Activated naive CD4-positive, alpha-beta T cell treated with anti-CD3 and anti-CD28 coated beads, Interleukin-2, amount 50 U/mL, for 24 hours (primary cell): ENCODE measurements around the gene ABHD17C.

Experiments
- H3K27ac Mint-ChIP-seq: one replicate; pipeline ENCODE4 v1.8.0; 2021; ENCODE audit warnings: mild to moderate bottlenecking, mixed read lengths
- H3K27me3 Mint-ChIP-seq: one replicate; pipeline ENCODE4 v1.8.0; 2021; ENCODE audit warnings: mixed read lengths
- H3K36me3 Mint-ChIP-seq: one replicate; pipeline ENCODE4 v1.8.0; 2021; ENCODE audit warnings: mixed read lengths
- H3K4me1 Mint-ChIP-seq: one replicate; pipeline ENCODE4 v1.8.0; 2021; ENCODE audit warnings: mixed read lengths
- H3K4me3 Mint-ChIP-seq: one replicate; pipeline ENCODE4 v1.8.0; 2021; ENCODE audit warnings: mild to moderate bottlenecking, mixed read lengths
- H3K9me3 Mint-ChIP-seq: one replicate; pipeline ENCODE4 v1.8.0; 2021; ENCODE audit warnings: mixed read lengths

The ABHD17C gene

GRCh38 chr15:80736560-80736959, 41.5 kb downstream of the ABHD17C start:
- Mint-ChIP-seq H3K9me3 (no peaks in the 10 kb centered on the region), H3K27ac (no peak overlapping the region), H3K4me1 (no peaks in the 10 kb centered on the region), H3K36me3 (no peaks in the 10 kb centered on the region), H3K4me3 (no peak overlapping the region), H3K27me3 (no peaks in the 10 kb centered on the region)

DNA sequence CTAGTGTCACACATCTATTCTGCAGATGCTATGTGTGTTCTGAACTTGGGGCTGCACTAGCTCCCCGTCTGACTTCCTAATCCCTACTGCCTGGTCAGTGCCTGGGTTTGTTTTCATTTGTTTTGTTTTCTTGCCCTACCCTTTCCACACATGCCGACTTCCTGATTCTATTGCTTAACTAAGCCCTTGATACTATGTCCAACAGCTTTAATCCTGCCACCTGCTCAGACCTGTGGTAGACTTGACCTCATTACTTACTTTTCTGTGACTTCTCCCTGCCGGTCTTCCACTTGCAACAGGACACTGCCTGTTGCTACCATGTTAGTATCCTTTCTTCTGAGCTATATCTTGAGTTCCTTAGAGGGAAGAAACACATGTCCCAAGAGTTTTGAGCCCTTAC, 44.8 kb downstream of the ABHD17C start:
- H3K27me3 Mint-ChIP-seq: no peaks in the 10 kb centered on the region

GRCh38 chr15:80742081-80742480, 47.0 kb downstream of the ABHD17C start:
- Mint-ChIP-seq H3K27ac (no peak overlapping the region), H3K36me3 (peaks cover 4% of the 10 kb centered on the region), H3K9me3 (peaks cover 9% of the 10 kb centered on the region), H3K4me1 (no peaks in the 10 kb centered on the region), H3K27me3 (no peaks in the 10 kb centered on the region), H3K4me3 (no peak overlapping the region)

More for the DNA sequence above, 44.8 kb downstream of the ABHD17C start:
- Mint-ChIP-seq H3K4me1 (no peaks in the 10 kb centered on the region), H3K27ac (no peak overlapping the region), H3K4me3 (no peak overlapping the region), H3K9me3 (no peaks in the 10 kb centered on the region), H3K36me3 (no peaks in the 10 kb centered on the region)

- Mint-ChIP-seq H3K27ac (no peak overlapping the region), H3K4me1 (no peaks in the 10 kb centered on the region), H3K9me3 (peaks cover 9% of the 10 kb centered on the region), H3K36me3 (peaks cover 8% of the 10 kb centered on the region), H3K27me3 (no peaks in the 10 kb centered on the region), H3K4me3 (no peak overlapping the region)
Measured at GRCh38 chr15:80743189-80743833, 48.2 kb downstream of the ABHD17C start.

- no peaks in the 10 kb centered on the region for H3K4me1 Mint-ChIP-seq
- no peak overlapping the region for H3K27ac Mint-ChIP-seq
- H3K9me3 Mint-ChIP-seq: peaks cover 9% of the 10 kb centered on the region
- peaks cover 9% of the 10 kb centered on the region for H3K36me3 Mint-ChIP-seq
- no peak overlapping the region for H3K4me3 Mint-ChIP-seq
- no peaks in the 10 kb centered on the region for H3K27me3 Mint-ChIP-seq
Measured at GRCh38 chr15:80744415-80744814, 49.3 kb downstream of the ABHD17C start.

GRCh38 chr15:80744826-80745225, 49.7 kb downstream of the ABHD17C start:
- Mint-ChIP-seq H3K27ac (no peak overlapping the region), H3K9me3 (peaks cover 9% of the 10 kb centered on the region), H3K4me3 (no peak overlapping the region), H3K27me3 (no peaks in the 10 kb centered on the region), H3K36me3 (peaks cover 9% of the 10 kb centered on the region), H3K4me1 (no peaks in the 10 kb centered on the region)

DNA sequence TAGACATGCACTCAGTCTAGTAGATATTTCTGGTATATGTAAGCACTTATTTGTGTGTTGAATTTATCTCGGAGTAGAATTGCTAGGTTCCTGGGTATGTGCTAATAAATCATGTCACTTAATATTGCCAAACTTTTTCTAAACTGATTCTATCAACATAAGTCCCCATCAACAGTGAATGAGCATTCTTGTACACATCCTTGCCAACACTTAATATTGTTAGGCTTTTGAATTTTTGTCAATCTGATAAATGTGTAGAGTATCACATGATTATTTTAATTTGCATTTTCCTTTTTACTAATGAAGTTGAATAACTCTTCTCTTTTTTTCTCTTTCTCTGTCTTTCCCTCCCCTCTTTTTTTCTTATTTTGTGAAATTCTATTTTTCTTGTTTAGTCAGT, 50.8 kb downstream of the ABHD17C start:
- no peaks in the 10 kb centered on the region for H3K4me1 Mint-ChIP-seq
- peaks cover 9% of the 10 kb centered on the region for H3K9me3 Mint-ChIP-seq
- no peak overlapping the region for H3K27ac Mint-ChIP-seq
- peaks cover 11% of the 10 kb centered on the region for H3K36me3 Mint-ChIP-seq
- no peak overlapping the region for H3K4me3 Mint-ChIP-seq
- no peaks in the 10 kb centered on the region for H3K27me3 Mint-ChIP-seq

GRCh38 chr15:80747317-80748053, 52.4 kb downstream of the ABHD17C start:
- Mint-ChIP-seq H3K4me3 (no peak overlapping the region), H3K27ac (no peak overlapping the region), H3K36me3 (peaks cover 11% of the 10 kb centered on the region), H3K4me1 (no peaks in the 10 kb centered on the region), H3K9me3 (peaks cover 9% of the 10 kb centered on the region), H3K27me3 (no peaks in the 10 kb centered on the region)

GRCh38 chr15:80749589-80749988, 54.5 kb downstream of the ABHD17C start:
- H3K36me3 Mint-ChIP-seq: peaks cover 11% of the 10 kb centered on the region
- no peaks in the 10 kb centered on the region for H3K4me1 Mint-ChIP-seq
- H3K9me3 Mint-ChIP-seq: peaks cover 9% of the 10 kb centered on the region
- no peak overlapping the region for H3K27ac Mint-ChIP-seq
- no peak overlapping the region for H3K4me3 Mint-ChIP-seq
- H3K27me3 Mint-ChIP-seq: no peaks in the 10 kb centered on the region

DNA sequence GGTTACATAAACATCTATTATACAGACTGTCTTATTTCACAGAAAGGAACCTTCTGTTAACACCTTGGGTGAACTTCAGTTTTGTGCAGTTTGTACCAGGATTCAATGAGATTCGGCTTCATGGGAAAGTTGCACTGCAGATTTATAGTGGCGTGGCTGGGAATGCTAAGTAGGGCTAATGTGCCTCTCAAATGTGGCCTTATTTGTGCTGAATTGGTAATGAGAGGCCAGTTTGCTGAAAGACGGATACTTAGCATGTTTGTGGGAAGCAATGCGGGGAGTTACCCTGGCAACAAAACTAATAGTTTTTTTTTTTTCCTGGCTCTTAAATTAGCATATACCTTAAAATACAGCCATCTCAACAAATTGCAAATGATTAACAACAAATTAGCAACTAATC, 55.5 kb downstream of the ABHD17C start:
- Mint-ChIP-seq H3K4me3 (no peak overlapping the region), H3K4me1 (no peaks in the 10 kb centered on the region), H3K36me3 (peaks cover 11% of the 10 kb centered on the region), H3K27me3 (no peaks in the 10 kb centered on the region), H3K9me3 (peaks cover 8% of the 10 kb centered on the region), H3K27ac (no peak overlapping the region)

DNA sequence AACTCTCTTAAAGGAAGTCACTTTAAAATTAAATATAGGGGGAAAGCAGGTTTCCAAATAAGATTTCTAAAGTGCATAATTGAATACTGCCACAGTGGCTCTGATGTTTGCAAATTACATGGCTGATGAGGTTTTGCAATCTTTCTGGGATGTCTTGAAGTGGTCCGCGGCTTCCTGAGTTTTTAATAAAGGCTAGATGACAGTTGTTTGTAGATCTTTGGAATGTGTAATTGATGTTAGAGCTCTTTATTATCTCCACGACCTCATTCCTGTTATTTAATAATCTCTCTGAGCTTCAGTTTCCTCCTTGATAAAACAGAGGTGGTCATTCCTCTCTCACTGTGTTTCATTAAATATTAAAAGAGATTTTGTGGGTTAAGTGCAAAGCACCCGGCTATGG, 57.1 kb downstream of the ABHD17C start:
- Mint-ChIP-seq H3K27ac (no peak overlapping the region), H3K4me1 (no peaks in the 10 kb centered on the region), H3K4me3 (no peak overlapping the region), H3K27me3 (no peaks in the 10 kb centered on the region), H3K9me3 (no peaks in the 10 kb centered on the region), H3K36me3 (peaks cover 7% of the 10 kb centered on the region)

- Mint-ChIP-seq H3K4me3 (no peak overlapping the region), H3K27me3 (no peaks in the 10 kb centered on the region), H3K27ac (no peak overlapping the region), H3K9me3 (no peaks in the 10 kb centered on the region), H3K4me1 (no peaks in the 10 kb centered on the region), H3K36me3 (peaks cover 4% of the 10 kb centered on the region)
Measured at GRCh38 chr15:80753161-80753560, 58.1 kb downstream of the ABHD17C start.

- Mint-ChIP-seq H3K36me3 (peaks cover 2% of the 10 kb centered on the region), H3K4me3 (no peak overlapping the region), H3K4me1 (no peaks in the 10 kb centered on the region), H3K27ac (no peak overlapping the region), H3K9me3 (no peaks in the 10 kb centered on the region), H3K27me3 (no peaks in the 10 kb centered on the region)
Measured at GRCh38 chr15:80754014-80754413, 58.9 kb downstream of the ABHD17C start.

DNA sequence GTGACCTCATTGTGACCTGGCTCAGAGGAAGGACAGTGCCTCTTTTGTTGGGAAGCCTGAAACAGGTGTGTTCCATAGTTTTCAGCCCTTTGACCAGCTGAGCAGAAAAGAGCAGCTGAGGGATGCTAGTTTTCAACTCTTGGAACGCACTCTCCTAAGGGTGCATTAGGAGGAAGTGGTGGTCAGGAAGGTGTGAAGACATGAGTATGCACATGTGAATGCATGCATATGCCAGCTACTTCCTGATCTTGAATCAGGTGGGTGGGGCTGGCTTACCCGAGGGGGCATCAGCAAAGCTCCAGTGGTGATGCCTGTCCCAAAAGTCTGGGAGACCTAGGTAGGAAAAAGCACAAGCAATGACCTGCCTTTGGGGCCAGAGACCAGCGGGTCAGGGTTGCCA, 60.8 kb downstream of the ABHD17C start:
- Mint-ChIP-seq H3K27ac (no peak overlapping the region), H3K36me3 (no peaks in the 10 kb centered on the region), H3K4me1 (no peaks in the 10 kb centered on the region), H3K4me3 (no peak overlapping the region), H3K9me3 (no peaks in the 10 kb centered on the region), H3K27me3 (no peaks in the 10 kb centered on the region)

DNA sequence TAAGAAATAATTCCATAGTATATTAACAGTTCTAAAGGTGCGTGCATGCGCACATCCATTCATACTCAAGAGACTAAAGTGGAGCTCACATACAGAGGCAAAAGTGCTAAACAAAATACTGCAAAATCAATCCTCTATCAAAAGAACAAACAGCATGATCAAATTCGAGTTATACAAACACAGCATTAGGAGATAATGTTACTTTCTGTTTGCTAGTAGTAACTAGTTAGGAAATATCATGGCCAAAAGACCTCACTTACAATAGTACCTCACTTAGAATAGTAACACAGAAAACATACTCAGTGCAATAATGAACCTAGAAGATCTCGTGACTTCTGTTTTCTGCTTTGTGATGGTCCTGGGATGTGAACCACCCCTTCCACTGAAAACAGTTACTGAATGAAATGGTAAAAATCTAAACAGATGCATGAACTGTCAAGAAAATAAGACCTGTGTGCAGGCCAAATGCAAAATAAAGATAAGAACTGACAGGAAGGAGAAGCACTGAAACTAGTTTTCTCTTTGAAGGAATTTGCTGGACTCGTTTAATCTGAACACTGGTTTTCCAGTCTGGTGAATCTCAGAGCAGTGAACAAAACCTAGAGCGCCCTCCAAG, 63.1 kb downstream of the ABHD17C start:
- no peak overlapping the region for H3K27ac Mint-ChIP-seq
- H3K4me3 Mint-ChIP-seq: no peak overlapping the region
- H3K27me3 Mint-ChIP-seq: no peaks in the 10 kb centered on the region
- H3K4me1 Mint-ChIP-seq: no peaks in the 10 kb centered on the region
- H3K9me3 Mint-ChIP-seq: no peaks in the 10 kb centered on the region
- H3K36me3 Mint-ChIP-seq: no peaks in the 10 kb centered on the region

GRCh38 chr15:80760960-80761359, 65.8 kb downstream of the ABHD17C start:
- Mint-ChIP-seq H3K9me3 (no peaks in the 10 kb centered on the region), H3K4me1 (no peaks in the 10 kb centered on the region), H3K36me3 (no peaks in the 10 kb centered on the region), H3K27me3 (no peaks in the 10 kb centered on the region), H3K27ac (no peak overlapping the region), H3K4me3 (no peak overlapping the region)
